GM21390 (cell line): ENCODE results near the gene MFN1.
"Not testable (repeated sequence)": the region's sequence is repeated elsewhere in the genome, so short reads cannot be mapped to it uniquely, and the experiment has no call there.

Experiments used
- ATAC-seq: cut with Tn5 transposase; IDR thresholded peaks from one replicate; pipeline ENCODE4 v1.9.1; 2021; ENCODE audit not compliant: unreplicated experiment

Gene MFN1

GRCh38 chr3:179347345-179348194 lies at the start of gene MFN1:
Gene MFN1, plus strand, starts transcription at chr3:179347709. Its CDS starts 1,143 bp downstream, at chr3:179348852.
- peak; percentile 94 for ATAC-seq

- ATAC-seq: no peak
These were observed 49.4 kb upstream of the MFN1 start for GRCh38 chr3:179297971-179298725.

GRCh38 chr3:179299316-179299715 lies 48.2 kb upstream of the MFN1 start:
- no peak for ATAC-seq

- ATAC-seq: peak; percentile 81
These were observed 47.4 kb upstream of the MFN1 start for GRCh38 chr3:179299999-179300613.

GRCh38 chr3:179301645-179302044 lies 45.9 kb upstream of the MFN1 start:
- no peak for ATAC-seq

- ATAC-seq: no peak
These were observed 45.4 kb upstream of the MFN1 start for GRCh38 chr3:179302111-179302510.

- no peak for ATAC-seq
These were observed 42.9 kb upstream of the MFN1 start for GRCh38 chr3:179304605-179305004.

- not testable (repeated sequence) for ATAC-seq
These were observed 40.1 kb upstream of the MFN1 start for GRCh38 chr3:179307362-179307761.

GRCh38 chr3:179308001-179308400 lies 39.5 kb upstream of the MFN1 start:
- no peak for ATAC-seq

- ATAC-seq: peak; percentile 99
These were observed 38.1 kb upstream of the MFN1 start for GRCh38 chr3:179309225-179310078.

GRCh38 chr3:179318876-179319275 lies 28.6 kb upstream of the MFN1 start:
- ATAC-seq: no peak

- ATAC-seq: no peak
These were observed 25.7 kb upstream of the MFN1 start for GRCh38 chr3:179321668-179322285.

- ATAC-seq: peak; percentile 73
These were observed 25.0 kb upstream of the MFN1 start, which contains the start of gene ZNF639 for GRCh38 chr3:179322286-179323196. Gene ZNF639, plus strand, starts transcription at chr3:179323031. Its CDS starts 5,263 bp downstream, at chr3:179328294.

GRCh38 chr3:179323197-179324110 lies 24.1 kb upstream of the MFN1 start:
- ATAC-seq: peak; percentile 37

GRCh38 chr3:179324270-179324754 lies 23.2 kb upstream of the MFN1 start:
- ATAC-seq: no peak

GRCh38 chr3:179330438-179330837 lies 17.1 kb upstream of the MFN1 start:
- no peak for ATAC-seq

GRCh38 chr3:179332240-179332639 lies 15.3 kb upstream of the MFN1 start:
- no peak for ATAC-seq

GRCh38 chr3:179333084-179333483 lies 14.4 kb upstream of the MFN1 start:
- ATAC-seq: no peak
